H1 (cell line): ENCODE results near the gene KANSL1. TPM values are rescaled to one million over a fixed set of nuclear protein-coding genes. Genes with fewer than 3 reads are reported as not detected.
"Not testable (repeated sequence)": the region's sequence is repeated elsewhere in the genome, so short reads cannot be mapped to it uniquely, and the experiment has no call there.

Experiments used
- CTCF ChIA-PET: fragments of 300-600 bp; sonication (Branson Sonifier 250); formaldehyde crosslinking; loops from one replicate; lab custom pipeline; 2021; ENCODE audit not compliant: partially characterized antibody; lab: Charles Lee
- POLR2A ChIA-PET: fragments of 300-600 bp; sonication (Branson Sonifier 250); formaldehyde crosslinking; loops from one replicate; lab custom pipeline; 2021; ENCODE audit warnings: inconsistent platforms; ENCODE audit not compliant: partially characterized antibody; lab: Charles Lee
- DNase-seq, 2 experiments: peaks; one replicate each; pipeline versions ENCODE4 v3.0.0 to v3.0.0-alpha.2; 2010 to 2022; ENCODE audit warnings: low spot score in 2 of 2, low read depth in 1 of 2, mixed read lengths in 1 of 2
- FAIRE-seq: peaks from 2 replicates; lab custom pipeline; 2011; peaks lifted over from hg19 to GRCh38; lab: Jason Lieb, UNC
- H2AFZ ChIP-seq: 2 replicates; pipeline ENCODE4 v1.8.1; 2012; ENCODE audit warnings: low read length, inconsistent platforms
- H2AK5ac ChIP-seq: 2 replicates; pipeline ENCODE4 v1.6.1; 2013; ENCODE audit warnings: low read depth, low read length
- H2BK120ac ChIP-seq: replicated peaks from 2 replicates; pipeline ENCODE3; 2013; ENCODE audit warnings: low read depth, low read length, inconsistent platforms
- H2BK12ac ChIP-seq: 2 replicates; pipeline ENCODE4 v1.6.1; 2013; ENCODE audit warnings: low read depth, low read length
- H2BK15ac ChIP-seq: 2 replicates; pipeline ENCODE4 v1.6.1; 2013; ENCODE audit warnings: low read length
- H2BK20ac ChIP-seq: 2 replicates; pipeline ENCODE4 v1.6.1; 2013; ENCODE audit warnings: low read length
- H2BK5ac ChIP-seq: 2 replicates; pipeline ENCODE4 v1.6.1; 2013; ENCODE audit warnings: low read depth, low read length
- H3K14ac ChIP-seq: 2 replicates; pipeline ENCODE4 v1.6.1; 2013; ENCODE audit warnings: inconsistent platforms; ENCODE audit not compliant: insufficient read length
- H3K18ac ChIP-seq: 2 replicates; pipeline ENCODE4 v1.6.1; 2013; ENCODE audit warnings: low read length; ENCODE audit errors: extremely low read depth
- H3K23ac ChIP-seq: 2 replicates; pipeline ENCODE4 v1.6.1; 2013; ENCODE audit warnings: inconsistent platforms; ENCODE audit not compliant: insufficient read length
- H3K23me2 ChIP-seq: 2 replicates; pipeline ENCODE4 v1.6.1; 2013; ENCODE audit warnings: low read depth, low read length
- H3K27ac ChIP-seq: 2 replicates; pipeline ENCODE4 v1.6.1; 2011; ENCODE audit warnings: low read depth, low read length, inconsistent platforms
- H3K27me3 ChIP-seq, 4 experiments: replicated peaks in 1 of 4; 1 replicate in 1 of 4; 2 replicates in 3 of 4; pipeline versions ENCODE4 v1.6.1 to v1.8.1; 2011 to 2013; ENCODE audit warnings: low read length in 3 of 4, mild to moderate bottlenecking in 3 of 4, inconsistent platforms in 2 of 4, mixed read lengths in 2 of 4, moderate library complexity in 1 of 4; ENCODE audit not compliant: control insufficient read depth in 3 of 4, insufficient read depth in 3 of 4; ENCODE audit errors: extremely low read depth in 1 of 4
- H3K36me3 ChIP-seq, 4 experiments: 2 replicates each; pipeline versions ENCODE4 v1.6.1 to v1.8.1; 2011 to 2013; ENCODE audit warnings: mild to moderate bottlenecking in 4 of 4, low read length in 3 of 4, moderate library complexity in 2 of 4, control low read depth in 1 of 4, inconsistent platforms in 1 of 4; ENCODE audit not compliant: insufficient read depth in 4 of 4, control insufficient read depth in 2 of 4
- H3K4ac ChIP-seq: replicated peaks from 2 replicates; pipeline ENCODE3; 2013; ENCODE audit warnings: low read length, low read depth, mixed read lengths, inconsistent platforms; ENCODE audit not compliant: insufficient read length
- H3K4me1 ChIP-seq, 4 experiments: replicated peaks in 1 of 4; 1 replicate in 1 of 4; 2 replicates in 3 of 4; pipeline versions ENCODE4 v1.6.1 to v1.8.1; 2011 to 2013; ENCODE audit warnings: low read length in 3 of 4, inconsistent platforms in 2 of 4, mixed read lengths in 1 of 4; ENCODE audit not compliant: insufficient read depth in 4 of 4, control insufficient read depth in 3 of 4
- H3K4me2 ChIP-seq, 2 experiments: 2 replicates each; pipeline versions ENCODE4 v1.6.1 to v1.8.1; 2011 to 2013; ENCODE audit warnings: low read depth in 2 of 2, low read length in 2 of 2, control low read depth in 1 of 2, inconsistent platforms in 1 of 2, mild to moderate bottlenecking in 1 of 2; ENCODE audit not compliant: insufficient read depth in 1 of 2
- H3K4me3 ChIP-seq, 4 experiments: fragments of 200-600, 300-600 bp in 1 of 4; sonication (generic), shearing (Covaris generic), sonication (Bioruptor Twin) in 1 of 4; 2 replicates each; pipeline versions ENCODE4 v1.5.1 to v1.8.1; 2011 to 2016; ENCODE audit warnings: low read length in 4 of 4, low read depth in 3 of 4, control low read depth in 2 of 4, inconsistent platforms in 2 of 4, mild to moderate bottlenecking in 2 of 4, mixed read lengths in 1 of 4, moderate library complexity in 1 of 4; ENCODE audit not compliant: insufficient read depth in 2 of 4; ENCODE audit errors: extremely low read depth in 1 of 4
- H3K56ac ChIP-seq: replicated peaks from 2 replicates; pipeline ENCODE3; 2013; ENCODE audit warnings: low read depth, mild to moderate bottlenecking, mixed read lengths, low read length, inconsistent platforms; ENCODE audit not compliant: insufficient read length
- H3K79me1 ChIP-seq: 2 replicates; pipeline ENCODE4 v1.6.1; 2013; ENCODE audit warnings: low read depth, low read length, control low read depth
- H3K79me2 ChIP-seq, 2 experiments: 2 replicates each; pipeline versions ENCODE4 v1.6.1 to v1.8.1; 2012 to 2013; ENCODE audit warnings: low read length in 2 of 2, mild to moderate bottlenecking in 2 of 2, inconsistent platforms in 1 of 2; ENCODE audit not compliant: insufficient read depth in 2 of 2, control insufficient read depth in 1 of 2
- H3K9ac ChIP-seq, 4 experiments: replicated peaks in 1 of 4; 1 replicate in 1 of 4; 2 replicates in 3 of 4; pipeline versions ENCODE4 v1.6.1 to v1.8.1; 2011 to 2013; ENCODE audit warnings: low read depth in 3 of 4, low read length in 3 of 4, control low read depth in 2 of 4, mild to moderate bottlenecking in 2 of 4, moderate library complexity in 2 of 4, inconsistent platforms in 1 of 4; ENCODE audit errors: extremely low read depth in 1 of 4
- H3K9me3 ChIP-seq, 2 experiments: 2 replicates each; pipeline versions ENCODE4 v1.6.1 to v1.8.1; 2012 to 2013; ENCODE audit warnings: mild to moderate bottlenecking in 2 of 2, moderate library complexity in 2 of 2, control low read depth in 1 of 2, inconsistent platforms in 1 of 2, low read depth in 1 of 2, low read length in 1 of 2, mixed read lengths in 1 of 2; ENCODE audit not compliant: insufficient read depth in 2 of 2
- H4K20me1 ChIP-seq, 2 experiments: replicated peaks in 1 of 2; 2 replicates each; pipeline versions ENCODE3 to v1.8.1; 2011 to 2013; ENCODE audit warnings: inconsistent platforms in 2 of 2, low read length in 2 of 2, mild to moderate bottlenecking in 1 of 2; ENCODE audit not compliant: insufficient read depth in 2 of 2, control insufficient read depth in 1 of 2
- H4K5ac ChIP-seq: 2 replicates; pipeline ENCODE4 v1.6.1; 2013; ENCODE audit warnings: low read length, low read depth, mixed read lengths, inconsistent platforms; ENCODE audit not compliant: insufficient read length
- H4K8ac ChIP-seq: 2 replicates; pipeline ENCODE4 v1.8.0; 2013; ENCODE audit warnings: mild to moderate bottlenecking, moderate library complexity, low read length, inconsistent platforms; ENCODE audit not compliant: insufficient read depth; ENCODE audit errors: extremely low read depth
- H4K91ac ChIP-seq: replicated peaks from 2 replicates; pipeline ENCODE3; 2013; ENCODE audit warnings: low read length, mixed read lengths, inconsistent platforms; ENCODE audit not compliant: insufficient read length
- WGBS, 2 experiments: shearing (Covaris generic) in 1 of 2; methylation state at CpG; one replicate each; pipeline versions ENCODE4 v1.1.6 to v1.1.7; 2013 to 2015; ENCODE audit warnings: low lambda C conversion rate in 2 of 2, mixed read lengths in 2 of 2, inconsistent platforms in 1 of 2, low coverage in 1 of 2, missing lambda C conversion rate in 1 of 2; ENCODE audit not compliant: insufficient replicate concordance in 2 of 2, insufficient coverage in 1 of 2, insufficient read length in 1 of 2; ENCODE audit errors: extremely low coverage in 1 of 2, missing lambda C conversion rate in 1 of 2; 5-methylcytosine and 5-hydroxymethylcytosine counted together
- polyA plus RNA-seq, 7 experiments: library from polyadenylated mRNA; depleted of rRNA in 3 of 7; stranded (reverse) in 5 of 7; unstranded in 2 of 7; fragments of >200 nt in 5 of 7; fragments of 200-250 nt in 2 of 7; gene quantifications; 1 replicate in 5 of 7; 2 replicates in 1 of 7; 4 replicates in 1 of 7; pipeline versions ENCODE4 v1.2.1 to v1.2.3, GENCODE V29; 2011 to 2013; ENCODE audit warnings: missing spikeins in 2 of 7, mixed read lengths in 2 of 7
- total RNA-seq: library from RNA; stranded (reverse); fragmentation: NEBNext Ultra II Directional; extraction: Animal tissue kit (Norgen Biotek cat#: 25700); gene quantifications from 2 replicates; pipeline ENCODE4 v1.2.1, GENCODE V29; 2021

KANSL1 gene
- total and polyA plus RNA-seq, 2 of the 8 experiments (the other 6 are each of a cell fraction or from before 2014, with no cell fraction given): 34.0 to 128 TPM

DNA sequence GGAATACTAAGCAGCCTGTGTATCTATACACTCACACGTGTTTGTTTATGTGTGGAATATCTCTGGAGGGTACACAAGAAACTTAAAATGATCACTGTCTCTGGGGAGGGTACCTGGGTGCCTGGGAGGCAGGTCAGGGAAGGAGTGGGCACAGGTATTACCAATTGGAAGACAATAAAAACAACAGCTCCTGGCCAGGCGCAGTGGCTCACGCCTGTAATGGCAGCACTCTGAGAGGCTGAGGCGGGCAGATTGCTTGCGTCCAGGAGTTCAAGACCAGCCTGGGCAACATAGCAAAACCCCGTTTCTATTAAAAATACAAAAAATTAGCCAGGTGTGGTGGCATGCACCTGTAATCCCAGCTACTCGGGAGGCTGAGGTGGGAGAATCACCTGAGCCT, 169.9 kb downstream of the KANSL1 start:
- H4K5ac ChIP-seq, H3K14ac ChIP-seq, H4K8ac ChIP-seq, H3K27ac ChIP-seq, H3K4me3 ChIP-seq, H3K36me3 ChIP-seq, DNase-seq, H3K27me3 ChIP-seq, H2BK120ac ChIP-seq, H3K9me3 ChIP-seq, H3K23me2 ChIP-seq, H2BK5ac ChIP-seq, H3K18ac ChIP-seq, H2AK5ac ChIP-seq, H2AFZ ChIP-seq, H3K4me2 ChIP-seq, H3K79me1 ChIP-seq, FAIRE-seq, H4K20me1 ChIP-seq, H4K91ac ChIP-seq, H2BK12ac ChIP-seq, H3K23ac ChIP-seq, H3K56ac ChIP-seq, H3K4ac ChIP-seq, H3K79me2 ChIP-seq, H2BK15ac ChIP-seq, H2BK20ac ChIP-seq, H3K9ac ChIP-seq: not testable (repeated sequence)
- CTCF ChIA-PET: interaction anchor here (0.7 to 1.4 kb wide), 5 partner anchors 10 to 438 kb away, joined by 3 to 5 read pairs (median 3); no protein-coding TSS in a partner anchor
- POLR2A ChIA-PET: interaction anchor here (0.6 kb wide), 1 partner anchor 41 kb away, joined by 3 read pairs; no protein-coding TSS in a partner anchor
- WGBS, 2 experiments: 83% methylated on average over 7 of the region's 7 CpGs; no CpG with 5 or more reads in 1 of the 2 experiments
- H3K4me1 ChIP-seq: peaks cover under 1 to 11% (median 3%) of the 10 kb centered on the region in 4 experiments
